Measurements from ENCODE around the gene NRGN. TPM values are rescaled to one million over a fixed set of nuclear protein-coding genes. Genes with fewer than 3 reads are reported as not detected.

Gene NRGN
- total and polyA plus RNA-seq, 2 of the 4 experiments (the other 2 are of a cell fraction) = 0.54 to 24.8 TPM

GRCh38 chr11:124754309-124754708, 14.6 kb downstream of the NRGN start:
- H3K27me3 ChIP-seq (ENCODE audit: control insufficient read depth, insufficient read depth, low read length) = peaks cover 6% of the 10 kb centered on the region; the same call in 1 of the 2 replicates
- in situ Hi-C loops (cut with MboI; ENCODE audit: low sequenced_read_pairs) (no loop called here), dilution Hi-C loops (cut with HindIII; ENCODE audit: low sequenced_read_pairs, unreplicated experiment) (no loop called here), intact Hi-C loops (cut with micrococcal nuclease) (no loop called here)
- peak overlapping the region; percentile 75 for H2AK9ac ChIP-seq (replicated peaks; ENCODE audit: low read depth, low read length, poor library complexity)
- no peaks in the 10 kb centered on the region for H3K9me3 ChIP-seq (ENCODE audit: control insufficient read depth, insufficient read depth, low read length)
- H3K14ac ChIP-seq (replicated peaks; ENCODE audit: low read depth, low read length) = 0 out of 2 replicates have a peak overlapping the region, but pooled peaks have one; percentile 24
- H2BK15ac ChIP-seq (ENCODE audit: low read depth, low read length) = peak overlapping the region; percentile 23; the same call in 2 of the 3 replicates
- H3K36me3 ChIP-seq (ENCODE audit: control insufficient read depth, insufficient read depth, low read length) = no peaks in the 10 kb centered on the region
- H4K5ac ChIP-seq (ENCODE audit: low read depth, low read length) = peak overlapping the region; percentile 24; the same call in 1 of the 2 replicates
- BruUV-seq (replicated peaks) = no TSS peak
- H3K4me2 ChIP-seq (ENCODE audit: low read depth, low read length) = no peak overlapping the region
- 0 out of 2 replicates have a peak, but pooled peaks have one; percentile 12 for ATAC-seq (ENCODE audit: low read depth)
- 43% methylated on average over 1 of the region's 4 CpGs; no CpG with 5 or more reads in 1 of the 2 experiments for WGBS, 2 experiments (ENCODE audit: extremely low coverage in 2 of 2, insufficient read length in 1 of 2)
- peak overlapping the region; percentile 65 for H2BK5ac ChIP-seq (ENCODE audit: low read depth, low read length, poor library complexity, severe bottlenecking)
- no peak overlapping the region; the same call in 1 of the 2 replicates for H3K27ac ChIP-seq (ENCODE audit: insufficient read depth, low read length)
- peak overlapping the region; percentile 8 to 82; a peak in 3 of 4 replicates for H4K8ac ChIP-seq (ENCODE audit: low read depth in 2 of 2, low read length in 2 of 2)
- peak overlapping the region; percentile 51 for H2BK20ac ChIP-seq (ENCODE audit: low read depth, low read length)
- peak overlapping the region; percentile 66 for H2AK5ac ChIP-seq (ENCODE audit: low read depth, low read length)
- H2BK120ac ChIP-seq (ENCODE audit: low read depth, low read length) = peak overlapping the region; percentile 30
- H3K9ac ChIP-seq (ENCODE audit: low read depth, low read length) = no peak overlapping the region
- H3K9me1 ChIP-seq (ENCODE audit: insufficient read depth, low read length) = peaks cover 14% of the 10 kb centered on the region
- no peak for TF ChIP-seq ELK1 (IDR thresholded peaks at IDR 0.05; ENCODE audit: borderline replicate concordance, low read depth, low read length)
- TF ChIP-seq CHD1 (IDR thresholded peaks at IDR 0.05; ENCODE audit: low read depth, low read length) = no peak
- no peak for TF ChIP-seq RCOR1 (IDR thresholded peaks at IDR 0.05; ENCODE audit: insufficient replicate concordance, low read length)
- TF ChIP-seq MAZ (IDR thresholded peaks at IDR 0.05; ENCODE audit: borderline replicate concordance, low read depth, low read length) = no peak
- no peak for TF ChIP-seq RFX5 (IDR thresholded peaks at IDR 0.05; ENCODE audit: low read depth, low read length)
- no peak for TF ChIP-seq NFE2L2 (IDR thresholded peaks at IDR 0.05; ENCODE audit: low read depth, low read length)
- TF ChIP-seq RAD21 (IDR thresholded peaks at IDR 0.05; ENCODE audit: low read length) = no peak
- no peak for TF ChIP-seq USF2 (IDR thresholded peaks at IDR 0.05; ENCODE audit: low read depth, low read length)
- TF ChIP-seq SMC3 (IDR thresholded peaks at IDR 0.05; ENCODE audit: low read depth, low read length) = no peak
- no peak for TF ChIP-seq POLR2A (IDR thresholded peaks at IDR 0.05; ENCODE audit: low read depth, low read length)
- TF ChIP-seq MAFK (IDR thresholded peaks at IDR 0.05; ENCODE audit: low read depth, low read length) = no peak
- TF ChIP-seq BHLHE40 (IDR thresholded peaks at IDR 0.05; ENCODE audit: low read depth, low read length) = no peak
- no peak for TF ChIP-seq CEBPB (IDR thresholded peaks at IDR 0.05; ENCODE audit: low read depth, low read length)
- no peak for TF ChIP-seq FOS (IDR thresholded peaks at IDR 0.05; ENCODE audit: low read depth, low read length)
- no peak for TF ChIP-seq CTCF (conservative IDR thresholded peaks at IDR 0.05; ENCODE audit: low read depth, low read length)
- no peak overlapping the region for H3K18ac ChIP-seq (ENCODE audit: low read depth, low read length)
- ChIA-PET CTCF (no interaction called here), POLR2A (ENCODE audit: unreplicated experiment) (no interaction called here)
- no peak overlapping the region for H3K56ac ChIP-seq (ENCODE audit: extremely low read depth, insufficient read depth, low read length)
- H3K23ac ChIP-seq (ENCODE audit: low read depth, low read length) = no peak overlapping the region
- DNase-seq = peak; percentile 43
- no peak overlapping the region for H3K4me3 ChIP-seq (ENCODE audit: insufficient read depth, low read depth, low read length)
- H3K4ac ChIP-seq (ENCODE audit: low read depth, low read length) = peak overlapping the region; percentile 65
- H4K91ac ChIP-seq (ENCODE audit: insufficient read depth, low read depth, low read length) = peak overlapping the region; percentile 2; the same call in 1 of the 2 replicates
- H2AFZ ChIP-seq (replicated peaks; ENCODE audit: low read length, poor library complexity) = peak overlapping the region; percentile 85
- no peaks in the 10 kb centered on the region for H3K79me1 ChIP-seq (ENCODE audit: low read depth in 1 of 2, low read length in 2 of 2)
- peaks cover 4% of the 10 kb centered on the region; the same call in 1 of the 2 replicates for H3K4me1 ChIP-seq (ENCODE audit: control insufficient read depth, insufficient read depth, low read length)
- H4K20me1 ChIP-seq (ENCODE audit: insufficient read depth, low read length) = no peaks in the 10 kb centered on the region

Data from IMR-90 (cell line).